ACC112 (cell line): ENCODE measurements around the gene GNB1.

Experiments
- H2AFZ ChIP-seq: fragments of 200-600 bp; sonication (generic); one replicate; pipeline ENCODE4 v1.6.0; 2017; ENCODE audit warnings: antibody characterized with exemption, low read length; ENCODE audit not compliant: unreplicated experiment
- H3K27ac ChIP-seq: fragments of 200-600 bp; sonication (generic); 2 replicates; pipeline ENCODE4 v1.5.1; 2014; ENCODE audit warnings: low read depth, mild to moderate bottlenecking, antibody characterized with exemption, low read length, moderate library complexity
- H3K27me3 ChIP-seq: fragments of 200-600 bp; sonication (generic); 2 replicates; pipeline ENCODE4 v1.6.1; 2014; ENCODE audit warnings: mild to moderate bottlenecking, antibody characterized with exemption, low read length, moderate library complexity, mixed read lengths; ENCODE audit not compliant: insufficient read depth
- H3K36me3 ChIP-seq: fragments of 200-600 bp; sonication (generic); 2 replicates; pipeline ENCODE4 v1.6.1; 2016; ENCODE audit warnings: mild to moderate bottlenecking, antibody characterized with exemption, low read length, moderate library complexity, mixed read lengths; ENCODE audit not compliant: insufficient read depth
- H3K4me1 ChIP-seq: fragments of 200-600 bp; sonication (generic); one replicate; pipeline ENCODE4 v1.6.1; 2016; ENCODE audit warnings: low read length, mixed read lengths; ENCODE audit not compliant: insufficient read depth, unreplicated experiment, control insufficient read depth
- H3K4me3 ChIP-seq: fragments of 200-600 bp; sonication (generic); 2 replicates; pipeline ENCODE4 v1.5.1; 2014; ENCODE audit warnings: mild to moderate bottlenecking, low read depth, low read length
- H3K79me2 ChIP-seq: fragments of 200-600 bp; sonication (generic); one replicate; pipeline ENCODE4 v1.6.0; 2016; ENCODE audit warnings: low read length; ENCODE audit not compliant: control insufficient read depth, unreplicated experiment, insufficient read depth

Gene GNB1

DNA sequence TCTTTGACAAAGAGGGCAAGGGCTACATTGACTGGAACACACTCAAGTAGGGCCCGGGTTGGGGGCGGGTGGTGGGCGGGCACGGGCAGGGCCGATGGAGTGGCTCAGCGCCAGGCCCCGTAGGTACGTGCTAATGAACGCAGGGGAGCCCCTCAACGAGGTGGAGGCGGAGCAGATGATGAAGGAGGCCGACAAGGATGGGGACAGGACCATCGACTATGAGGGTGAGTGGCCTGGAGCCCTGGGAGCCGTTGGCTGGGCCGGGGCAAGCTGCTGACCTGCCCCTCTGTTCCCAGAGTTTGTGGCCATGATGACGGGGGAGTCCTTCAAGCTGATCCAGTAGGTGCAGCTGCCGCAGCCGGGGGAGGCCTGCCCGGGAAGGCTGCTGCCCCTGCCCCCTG, 26.0 kb upstream of the GNB1 start:
- Histone ChIP-seq H2AFZ (no peak overlapping the region), H3K4me1 (peaks cover 4% of the 10 kb centered on the region), H3K79me2 (no peaks in the 10 kb centered on the region), H3K36me3 (no peaks in the 10 kb centered on the region), H3K27me3 (peaks cover 6% of the 10 kb centered on the region; the same call in 1 of the 2 replicates), H3K27ac (no peak overlapping the region), H3K4me3 (no peak overlapping the region)

DNA sequence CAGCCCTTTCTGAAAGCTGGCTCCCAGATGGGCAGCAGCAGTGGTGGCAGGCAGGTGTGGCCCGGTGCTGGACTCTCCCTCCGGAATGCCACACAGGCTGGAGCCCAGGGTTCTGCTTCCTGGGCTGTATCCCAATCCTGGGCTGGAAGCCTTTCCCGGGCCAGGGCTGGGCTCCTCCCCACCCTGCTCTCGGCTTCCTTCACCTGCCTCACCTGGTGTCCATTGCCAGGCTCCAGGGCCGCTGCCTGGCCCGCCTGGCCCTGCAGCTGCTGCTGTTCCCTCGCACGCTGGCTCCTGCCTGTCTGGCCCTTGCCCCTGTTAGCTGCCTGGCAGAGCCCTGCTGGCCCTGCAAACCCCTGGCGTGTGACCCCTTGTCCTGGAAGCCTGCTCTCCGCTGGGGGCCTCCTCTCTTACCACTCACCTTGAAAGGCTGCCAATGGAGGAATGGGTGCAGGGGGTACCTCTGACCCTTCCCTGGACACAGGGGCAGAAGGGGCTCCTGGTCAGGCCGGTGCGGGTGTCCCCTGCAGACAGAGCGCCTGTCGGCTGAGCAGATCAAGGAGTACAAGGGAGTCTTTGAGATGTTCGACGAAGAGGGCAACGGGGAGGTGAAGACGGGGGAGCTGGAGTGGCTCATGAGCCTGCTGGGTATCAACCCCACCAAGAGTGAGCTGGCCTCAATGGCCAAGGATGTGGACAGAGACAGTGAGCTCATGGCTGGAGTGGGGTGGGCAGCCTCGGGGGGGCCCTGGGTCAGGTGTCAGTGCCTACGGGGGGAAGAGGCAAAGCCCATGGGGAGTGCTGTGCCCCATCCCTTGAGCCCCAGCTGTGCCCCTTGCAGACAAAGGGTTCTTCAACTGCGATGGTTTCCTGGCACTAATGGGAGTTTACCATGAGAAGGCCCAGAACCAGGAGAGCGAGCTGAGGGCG, 25.3 kb upstream of the GNB1 start:
- no peak overlapping the region for H3K4me3 ChIP-seq
- H3K79me2 ChIP-seq: no peaks in the 10 kb centered on the region
- H2AFZ ChIP-seq: no peak overlapping the region
- H3K36me3 ChIP-seq: no peaks in the 10 kb centered on the region
- H3K27ac ChIP-seq: no peak overlapping the region
- H3K27me3 ChIP-seq: peaks cover 6% of the 10 kb centered on the region; the same call in 1 of the 2 replicates
- H3K4me1 ChIP-seq: peaks cover 4% of the 10 kb centered on the region

DNA sequence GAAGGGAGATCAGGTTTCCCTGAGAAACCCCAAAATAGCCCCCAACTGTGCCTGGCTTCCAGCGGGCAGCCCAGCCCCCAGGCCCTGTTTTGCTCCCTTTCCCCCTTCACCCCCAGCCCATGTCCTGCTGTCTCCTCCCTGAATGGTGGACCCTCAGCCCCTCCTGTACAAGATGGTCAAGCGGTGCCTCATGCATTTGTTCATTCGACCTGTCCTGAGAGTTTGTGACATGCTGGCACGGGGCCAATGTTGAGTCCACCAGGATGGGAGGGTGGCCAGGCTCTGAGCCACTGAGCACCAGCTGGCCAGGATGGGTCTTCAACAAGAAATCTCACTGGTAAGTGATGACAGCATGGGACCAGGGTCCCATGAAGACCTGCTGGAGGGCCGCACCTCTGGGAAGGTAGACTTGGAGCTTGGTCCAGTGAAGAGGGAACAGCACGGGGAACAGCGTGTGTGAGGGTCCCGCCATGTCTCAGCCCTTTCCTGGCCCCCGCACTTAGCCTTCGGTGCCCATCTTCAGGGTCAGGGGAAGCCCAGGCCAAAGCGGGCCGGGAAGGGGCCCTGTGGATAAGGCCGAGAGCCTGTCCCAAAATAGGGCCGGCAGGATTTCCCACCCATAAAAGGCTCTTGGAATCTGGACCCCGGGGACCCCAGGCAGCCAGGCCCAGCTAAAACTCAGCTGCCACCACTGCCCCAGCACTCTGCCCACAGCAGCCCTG, 24.2 kb upstream of the GNB1 start, which contains the start of gene CALML6:
Gene CALML6, plus strand, starts transcription at position 290 of the 722 bp plus-strand sequence. Its CDS starts 21 bp downstream, at position 311.
- Histone ChIP-seq H3K79me2 (no peaks in the 10 kb centered on the region), H3K27ac (no peak within 1 kb of the TSS), H3K27me3 (peaks cover 6% of the 10 kb centered on the region; the same call in 1 of the 2 replicates), H3K4me3 (no peak within 1 kb of the TSS), H3K4me1 (peaks cover 4% of the 10 kb centered on the region), H2AFZ (no peak within 1 kb of the TSS), H3K36me3 (no peaks in the 10 kb centered on the region)

DNA sequence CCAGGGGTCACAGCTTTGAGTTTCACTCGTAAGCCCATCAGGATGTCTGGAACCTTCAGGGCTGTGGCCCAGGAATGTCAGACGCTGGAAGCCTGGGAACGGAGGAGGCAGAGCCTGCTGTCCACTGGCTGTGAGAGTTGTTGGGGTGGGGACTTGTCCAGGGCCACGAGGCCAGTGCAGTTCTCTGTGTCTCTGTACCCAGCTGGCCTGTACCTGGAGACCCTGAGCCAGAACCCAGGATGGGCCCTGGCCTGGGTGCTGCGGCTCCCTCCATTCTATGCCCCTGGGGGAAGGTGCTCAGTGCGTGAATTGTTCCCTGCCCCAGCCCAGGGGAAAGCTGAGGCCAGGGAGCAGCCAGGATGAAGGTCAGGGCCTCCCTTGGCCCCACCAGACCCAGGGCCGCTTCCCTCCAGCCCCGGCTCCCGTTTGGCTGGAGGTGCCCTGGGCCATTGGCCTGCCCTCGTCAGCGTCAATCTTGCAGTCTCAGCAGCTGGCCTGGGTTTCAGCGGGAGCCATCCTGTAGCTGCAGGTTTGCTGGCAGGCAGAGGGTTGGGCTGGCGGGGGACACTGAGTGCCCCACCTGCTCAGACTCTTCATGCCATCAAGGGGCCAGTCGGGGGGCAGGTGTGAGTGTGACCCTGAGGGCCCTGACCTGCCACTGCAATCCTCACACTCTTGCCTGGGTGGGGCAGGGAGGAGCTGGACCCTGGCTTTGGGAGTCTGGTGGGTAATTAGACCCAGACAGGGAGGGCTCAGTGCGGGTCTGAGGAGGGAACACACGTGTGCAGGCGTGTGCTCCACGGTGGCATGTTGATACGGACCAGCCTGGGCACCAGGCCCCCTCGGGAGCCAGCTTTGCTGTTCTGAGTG, 23.4 kb upstream of the GNB1 start:
- Histone ChIP-seq H2AFZ (no peak overlapping the region), H3K27ac (no peak overlapping the region), H3K79me2 (no peaks in the 10 kb centered on the region), H3K4me1 (peaks cover 4% of the 10 kb centered on the region), H3K27me3 (peaks cover 6% of the 10 kb centered on the region; the same call in 1 of the 2 replicates), H3K36me3 (no peaks in the 10 kb centered on the region), H3K4me3 (no peak overlapping the region)

DNA sequence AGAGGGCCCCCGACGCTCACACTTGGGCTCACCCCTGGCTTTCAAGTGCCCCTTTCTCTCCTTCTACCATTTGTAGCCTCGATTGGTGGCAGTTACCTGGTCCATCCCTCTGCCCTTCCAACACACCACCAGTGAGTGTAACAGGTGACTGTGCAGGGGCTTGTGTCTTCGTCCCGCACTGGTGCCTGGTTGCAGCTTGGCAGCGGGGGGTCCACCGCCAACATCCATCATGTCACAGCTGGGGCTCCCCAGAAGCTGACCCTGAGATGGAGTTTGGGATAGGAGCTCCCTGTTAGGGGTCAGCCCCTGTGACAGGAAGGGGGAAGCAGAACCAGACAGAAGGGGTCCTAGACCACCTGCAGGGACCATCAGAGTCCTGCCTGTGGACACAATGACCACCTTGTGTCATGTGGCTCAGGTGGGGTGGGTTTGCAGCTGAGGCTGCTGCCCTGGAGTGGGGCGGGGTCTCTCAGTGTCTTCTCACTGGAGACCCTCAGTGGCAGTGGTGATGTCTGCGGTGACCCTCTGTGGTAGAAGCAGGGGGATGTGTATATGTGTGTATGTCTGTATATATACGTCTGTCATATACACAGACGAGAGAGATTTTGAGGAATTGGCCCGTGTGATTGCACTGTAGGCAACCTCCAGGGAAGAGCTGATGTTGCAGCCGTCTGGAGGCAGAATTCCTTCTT, 20.6 kb upstream of the GNB1 start:
- Histone ChIP-seq H3K4me3 (no peak overlapping the region), H3K27me3 (no peaks in the 10 kb centered on the region), H2AFZ (no peak overlapping the region), H3K36me3 (no peaks in the 10 kb centered on the region), H3K79me2 (no peaks in the 10 kb centered on the region), H3K4me1 (peaks cover 10% of the 10 kb centered on the region), H3K27ac (no peak overlapping the region)

DNA sequence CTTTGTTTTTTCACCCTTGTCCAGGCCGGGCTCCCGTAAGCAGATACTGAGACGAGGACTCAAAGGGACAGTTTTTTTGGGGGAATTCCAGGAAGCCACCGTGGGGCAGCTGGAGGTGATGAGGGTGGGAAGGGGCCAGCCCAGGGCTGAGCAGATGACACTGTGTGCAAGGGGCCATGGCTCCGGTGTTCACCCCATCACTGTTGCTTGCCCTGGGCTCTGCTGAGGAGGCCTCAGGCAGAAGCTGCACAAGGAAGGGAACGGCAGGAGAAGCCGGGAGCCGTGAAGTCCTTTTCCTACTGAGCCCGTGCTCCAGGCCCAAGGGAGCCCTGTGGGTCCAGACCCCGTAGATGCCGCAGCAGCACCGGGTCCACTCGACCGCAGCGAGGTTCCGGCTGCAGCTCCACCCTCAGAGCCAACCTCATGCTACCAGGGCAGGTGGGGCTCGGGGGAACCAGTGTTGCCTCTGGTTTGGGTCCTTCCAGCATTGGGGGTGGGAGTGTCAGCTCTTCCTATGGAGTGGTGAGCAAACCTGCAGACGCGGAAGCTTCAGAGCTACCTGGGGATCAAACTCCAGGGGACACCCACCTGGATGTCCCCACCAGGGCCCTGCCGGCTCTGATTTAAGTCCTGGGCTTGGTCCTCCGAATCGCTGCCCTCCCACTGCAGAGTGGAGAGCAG, 19.9 kb upstream of the GNB1 start:
- peaks cover 11% of the 10 kb centered on the region for H3K4me1 ChIP-seq
- H3K79me2 ChIP-seq: no peaks in the 10 kb centered on the region
- no peaks in the 10 kb centered on the region for H3K36me3 ChIP-seq
- no peaks in the 10 kb centered on the region for H3K27me3 ChIP-seq
- no peak overlapping the region for H2AFZ ChIP-seq
- no peak overlapping the region for H3K27ac ChIP-seq
- no peak overlapping the region for H3K4me3 ChIP-seq

DNA sequence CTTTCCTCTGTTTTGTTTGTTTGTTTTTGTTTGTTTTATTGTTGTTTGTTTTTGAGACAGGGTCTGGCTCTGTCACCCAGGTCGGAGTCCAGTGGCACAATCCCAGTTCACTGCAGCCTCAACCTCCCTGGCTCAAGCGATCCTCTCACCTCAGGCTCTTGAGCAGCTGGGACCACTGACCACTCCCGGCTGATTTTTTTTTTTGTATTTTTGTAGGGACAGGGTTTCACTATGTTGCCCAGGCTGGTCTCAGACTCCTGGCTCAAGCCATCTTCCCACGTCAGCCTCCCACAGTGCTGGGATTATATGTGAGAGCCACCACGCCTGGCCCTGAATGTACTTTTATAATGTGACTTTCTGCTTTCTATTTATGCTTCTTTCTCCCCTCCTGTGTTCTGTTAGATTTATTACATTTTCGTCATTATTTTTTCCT, 19.2 kb upstream of the GNB1 start:
- H3K79me2 ChIP-seq: no peaks in the 10 kb centered on the region
- H3K36me3 ChIP-seq: no peaks in the 10 kb centered on the region
- H3K27me3 ChIP-seq: no peaks in the 10 kb centered on the region
- peak overlapping the region; percentile 79 for H3K4me3 ChIP-seq
- peaks cover 11% of the 10 kb centered on the region for H3K4me1 ChIP-seq
- peak overlapping the region; percentile 76 for H2AFZ ChIP-seq
- no peak overlapping the region for H3K27ac ChIP-seq

DNA sequence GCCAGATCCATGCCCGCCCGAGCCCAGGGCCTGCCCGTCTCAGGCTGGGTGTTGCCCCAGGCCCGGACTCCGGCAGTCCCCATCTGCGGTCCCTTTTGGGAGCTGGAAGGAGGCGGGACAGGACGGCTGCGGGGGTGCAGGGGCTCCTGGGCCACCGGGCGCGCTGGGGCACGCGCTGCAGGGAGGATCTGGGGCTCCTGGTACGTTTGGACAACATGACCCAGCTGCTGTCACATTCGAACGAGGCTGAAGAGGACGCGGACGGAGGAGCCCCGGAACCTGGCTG, 17.6 kb upstream of the GNB1 start:
- Histone ChIP-seq H3K4me3 (peak overlapping the region; percentile 84), H3K27ac (no peak overlapping the region), H3K79me2 (no peaks in the 10 kb centered on the region), H3K27me3 (no peaks in the 10 kb centered on the region), H3K4me1 (peaks cover 11% of the 10 kb centered on the region), H3K36me3 (no peaks in the 10 kb centered on the region), H2AFZ (no peak overlapping the region)

DNA sequence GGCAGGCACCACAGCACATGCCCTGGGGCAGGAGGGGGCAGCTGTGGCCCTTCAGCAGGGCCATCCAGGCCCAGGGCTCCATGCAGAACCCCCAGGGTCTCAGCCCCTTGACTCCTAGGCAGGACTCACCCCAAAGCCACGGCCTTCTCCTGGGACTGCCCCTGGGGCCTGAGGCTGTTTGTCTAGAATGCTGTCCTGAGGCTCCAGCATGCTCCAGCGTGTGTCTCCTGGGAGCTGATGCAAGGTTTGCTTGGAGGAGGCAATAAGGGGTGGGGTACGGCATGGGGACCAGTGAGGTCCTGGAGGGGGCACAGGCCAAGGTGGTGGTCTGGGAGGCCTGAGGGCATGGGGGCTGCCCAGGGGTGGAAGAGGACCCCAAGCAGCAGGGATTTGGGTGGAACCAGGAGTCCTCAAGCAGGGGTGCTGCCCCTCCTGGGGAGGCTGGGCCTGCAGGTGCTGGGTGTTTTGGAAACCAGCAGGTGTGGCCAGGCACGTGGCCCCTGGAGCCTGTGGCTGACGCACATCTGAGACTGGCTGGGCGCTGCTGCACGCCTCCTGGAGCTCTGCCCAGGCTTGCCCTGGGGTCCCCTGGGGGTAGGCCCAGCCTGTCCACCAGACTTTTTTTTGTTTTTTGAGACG, 16.3 kb upstream of the GNB1 start:
- Histone ChIP-seq H3K36me3 (no peaks in the 10 kb centered on the region), H3K79me2 (no peaks in the 10 kb centered on the region), H3K4me1 (peaks cover 11% of the 10 kb centered on the region), H3K4me3 (no peak overlapping the region), H2AFZ (no peak overlapping the region), H3K27me3 (no peaks in the 10 kb centered on the region), H3K27ac (peak overlapping the region; percentile 32; the same call in 1 of the 2 replicates)
